Epithelial cell of esophagus (primary cell): Measurements from ENCODE around the gene TUBG1.

ENCODE experiments used
- DNase-seq: peaks from one replicate; pipeline ENCODE4 v3.0.0; 2010; ENCODE audit warnings: low read depth
- H3K4me3 ChIP-seq: 2 replicates; pipeline ENCODE4 v1.5.1; 2011; ENCODE audit warnings: mild to moderate bottlenecking, low read length, control low read depth
- CTCF ChIP-seq: IDR thresholded peaks from 2 replicates; pipeline ENCODE4 v1.5.1; 2011; ENCODE audit warnings: low read depth, mild to moderate bottlenecking, low read length, control low read depth, inconsistent platforms; ENCODE audit not compliant: insufficient read depth; ENCODE audit errors: missing control alignments

TUBG1 gene

GRCh38 chr17:42563950-42564349 lies 45.5 kb upstream of the TUBG1 start:
- H3K4me3 ChIP-seq: no peak overlapping the region
- TF ChIP-seq CTCF: no peak
- no peak for DNase-seq

GRCh38 chr17:42564815-42565522 lies 44.5 kb upstream of the TUBG1 start:
- H3K4me3 ChIP-seq: no peak overlapping the region
- no peak for DNase-seq
- TF ChIP-seq CTCF: no peak

GRCh38 chr17:42565523-42566214 lies 43.8 kb upstream of the TUBG1 start:
- H3K4me3 ChIP-seq: no peak overlapping the region
- TF ChIP-seq CTCF: no peak
- no peak for DNase-seq

- no peak for TF ChIP-seq CTCF
- peak overlapping the region; percentile 90 for H3K4me3 ChIP-seq
- no peak for DNase-seq
These were observed 43.1 kb upstream of the TUBG1 start for GRCh38 chr17:42566215-42566882.

GRCh38 chr17:42566883-42567573 lies 42.5 kb upstream of the TUBG1 start, which contains the start of gene MLX:
Gene MLX, plus strand, starts transcription at chr17:42567100. Its CDS starts 25 bp downstream, at chr17:42567125.
- no peak for TF ChIP-seq CTCF
- peak within 1 kb of the TSS; percentile 90 for H3K4me3 ChIP-seq
- DNase-seq: peak; percentile 86

- DNase-seq: no peak
- TF ChIP-seq CTCF: no peak
- no peak overlapping the region for H3K4me3 ChIP-seq
These were observed 41.0 kb upstream of the TUBG1 start for GRCh38 chr17:42568341-42569111.
